ENCODE data around the gene MPP1. TPM values are rescaled to one million over a fixed set of nuclear protein-coding genes. Genes with fewer than 3 reads are reported as not detected.
A peak's percentile ranks its signal among the peaks of the same experiment; 100 is the strongest.

Gene MPP1
- total and polyA plus RNA-seq, 2 of the 8 experiments (the other 6 are each of a cell fraction or from before 2014, with no cell fraction given) = 7.6 to 13.4 TPM

- Histone ChIP-seq H2BK12ac (ENCODE audit: low read depth, low read length) (no peak overlapping the region), H4K8ac (ENCODE audit: extremely low read depth, insufficient read depth, low read length) (no peak overlapping the region), H4K5ac (ENCODE audit: insufficient read length, low read depth, low read length) (no peak overlapping the region), H3K79me1 (ENCODE audit: low read depth, low read length) (no peaks in the 10 kb centered on the region), H3K56ac (replicated peaks; ENCODE audit: insufficient read length, low read depth, low read length) (no peak overlapping the region), H2BK5ac (ENCODE audit: low read depth, low read length) (no peak overlapping the region), H4K20me1 (replicated peaks in 1 of 2; ENCODE audit: control insufficient read depth in 1 of 2, insufficient read depth in 2 of 2, low read length in 2 of 2) (peaks cover 0 to 2% of the 10 kb centered on the region in 2 experiments), H2BK120ac (replicated peaks; ENCODE audit: low read depth, low read length) (no peak overlapping the region), H3K36me3 (ENCODE audit: control insufficient read depth in 2 of 4, insufficient read depth in 4 of 4, low read length in 3 of 4) (no peaks in the 10 kb centered on the region), H3K79me2 (ENCODE audit: control insufficient read depth in 1 of 2, insufficient read depth in 2 of 2, low read length in 2 of 2) (no peaks in the 10 kb centered on the region), H2AFZ (ENCODE audit: low read length) (no peak overlapping the region), H3K18ac (ENCODE audit: extremely low read depth, low read length) (no peak overlapping the region), H2BK20ac (ENCODE audit: low read length) (no peak overlapping the region), H3K23ac (ENCODE audit: insufficient read length) (no peak overlapping the region), H3K27me3 (replicated peaks in 1 of 4; ENCODE audit: control insufficient read depth in 3 of 4, extremely low read depth in 1 of 4, insufficient read depth in 3 of 4, low read length in 3 of 4) (peaks cover 8 to 29% (median 27%) of the 10 kb centered on the region in 4 experiments), H3K4ac (replicated peaks; ENCODE audit: insufficient read length, low read depth, low read length) (no peak overlapping the region), H3K9me3 (ENCODE audit: insufficient read depth in 2 of 2, low read depth in 1 of 2, low read length in 1 of 2) (no peaks in the 10 kb centered on the region), H3K9ac (replicated peaks in 1 of 4; ENCODE audit: extremely low read depth in 1 of 4, low read depth in 3 of 4, low read length in 3 of 4) (no peak overlapping the region), H3K4me3 (ENCODE audit: extremely low read depth in 1 of 4, insufficient read depth in 2 of 4, low read depth in 3 of 4, low read length in 4 of 4) (peak overlapping the region in 1 of 4 experiments; percentile 55; a peak in 3 of 8 replicates), H2BK15ac (ENCODE audit: low read length) (no peak overlapping the region), H3K27ac (ENCODE audit: low read depth, low read length) (no peak overlapping the region), H3K14ac (ENCODE audit: insufficient read length) (no peak overlapping the region), H3K4me1 (replicated peaks in 1 of 4; ENCODE audit: control insufficient read depth in 3 of 4, insufficient read depth in 4 of 4, low read length in 3 of 4) (no peaks in the 10 kb centered on the region), H3K23me2 (ENCODE audit: low read depth, low read length) (peaks cover 2% of the 10 kb centered on the region; the same call in 1 of the 2 replicates), H4K91ac (replicated peaks; ENCODE audit: insufficient read length, low read length) (no peak overlapping the region), H3K4me2 (ENCODE audit: insufficient read depth in 1 of 2, low read depth in 2 of 2, low read length in 2 of 2) (peak overlapping the region; percentile 71 to 76; a peak in 3 of 4 replicates), H2AK5ac (ENCODE audit: low read depth, low read length) (no peak overlapping the region)
- 53% methylated on average over 6 of the region's 6 CpGs; no CpG with 5 or more reads in 1 of the 2 experiments for whole genome bisulfite sequencing, 2 experiments (ENCODE audit: extremely low coverage in 1 of 2, insufficient coverage in 1 of 2, insufficient read length in 1 of 2, insufficient replicate concordance in 2 of 2, low coverage in 1 of 2, low lambda C conversion rate in 2 of 2, missing lambda C conversion rate in 1 of 2)
- POLR2A ChIA-PET (ENCODE audit: partially characterized antibody) = interaction anchor here (1.2 to 5.1 kb wide), 2 partner anchors 13 to 28 kb away, joined by 5 to 26 read pairs; partner anchors contain the start of gene DKC1
- CTCF ChIA-PET (ENCODE audit: partially characterized antibody) = interaction anchor here (0.9 to 3.6 kb wide), 3 partner anchors 17 to 89 kb away, joined by 3 to 22 read pairs (median 3); no protein-coding TSS in a partner anchor
- FAIRE-seq (no peak), DNase-seq (ENCODE audit: low read depth in 1 of 2, low spot score in 2 of 2) (no peak)
- TF ChIP-seq EP300 (IDR thresholded peaks at IDR 0.05; ENCODE audit: borderline replicate concordance in 1 of 2, low read depth in 2 of 2, low read length in 2 of 2) (no peak), RXRA (IDR thresholded peaks at IDR 0.05; ENCODE audit: insufficient read depth, low read depth, low read length) (no peak), USF2 (IDR thresholded peaks at IDR 0.05; ENCODE audit: low read length) (no peak), BACH1 (IDR thresholded peaks at IDR 0.05; ENCODE audit: low read length) (no peak), CEBPB (IDR thresholded peaks at IDR 0.05; ENCODE audit: low read depth, low read length) (no peak), SAP30 (IDR thresholded peaks at IDR 0.05; ENCODE audit: insufficient read depth, insufficient replicate concordance, low read length) (no peak), JUND (IDR thresholded peaks at IDR 0.05; ENCODE audit: low read length) (no peak)
Observed at GRCh38 chrX:154749856-154750255, 55.4 kb downstream of the MPP1 start.

Data from H1 (cell line).